Measurements from ENCODE around the gene ROMO1.
"Not testable (repeated sequence)": the region's sequence is repeated elsewhere in the genome, so short reads cannot be mapped to it uniquely, and the experiment has no call there.

Gene ROMO1

DNA sequence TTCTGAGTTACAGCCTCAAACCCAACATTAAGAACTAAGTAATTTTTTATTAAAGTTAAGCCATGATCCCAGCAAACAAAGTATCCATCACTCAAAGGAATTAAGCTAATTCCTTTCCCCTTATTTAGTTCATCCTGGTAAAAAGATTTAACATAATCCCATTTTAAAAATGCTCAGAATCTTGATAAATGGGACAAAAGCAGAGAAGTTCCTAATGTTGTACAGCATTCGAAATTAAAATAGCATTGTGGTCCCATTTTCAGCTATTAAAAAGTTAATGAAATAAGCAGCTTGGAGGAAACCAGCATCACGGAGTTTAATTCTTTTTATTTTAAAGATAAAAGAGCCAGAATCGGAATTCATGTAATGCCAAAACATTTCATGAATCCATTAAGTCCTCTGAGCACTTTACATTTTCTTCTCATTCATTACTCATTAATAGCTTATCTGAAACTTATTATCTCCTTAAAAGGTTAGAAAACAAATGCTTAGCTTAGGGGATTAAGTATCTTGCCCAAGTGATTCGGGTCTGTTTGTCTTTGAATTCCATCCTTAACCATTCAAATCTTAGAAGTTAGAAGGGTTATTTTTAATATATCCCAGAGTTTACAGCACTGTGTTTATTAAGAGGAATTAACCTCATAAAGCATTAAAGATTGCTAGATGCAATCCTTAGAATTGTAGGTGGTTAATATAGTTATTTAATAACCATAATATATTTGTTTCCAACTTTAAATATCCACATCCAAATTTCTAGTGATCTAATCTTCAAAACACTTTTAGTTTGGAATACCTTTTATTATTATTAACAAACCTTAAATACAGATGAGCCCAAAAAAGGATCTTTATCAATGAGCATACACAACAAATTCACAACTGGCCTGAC lies 31.6 kb downstream of the ROMO1 start:
- no peak for DNase-seq (ENCODE audit: low spot score)

DNA sequence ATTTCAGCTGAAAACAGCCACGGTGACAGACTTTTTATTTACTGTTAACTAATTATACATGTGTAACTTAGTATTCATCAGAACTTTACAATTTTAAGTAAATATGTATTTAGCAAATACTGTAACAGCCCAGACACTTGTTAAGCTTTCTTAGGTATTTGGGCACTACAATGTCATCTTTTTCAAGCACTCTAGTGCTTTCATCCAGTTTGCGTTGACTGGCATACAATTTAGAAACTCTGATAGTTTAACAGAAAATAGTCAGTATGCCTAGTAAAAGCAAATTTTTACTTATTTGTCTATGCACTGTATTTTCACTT lies 32.2 kb downstream of the ROMO1 start:
- DNase-seq (ENCODE audit: low spot score): no peak

DNA sequence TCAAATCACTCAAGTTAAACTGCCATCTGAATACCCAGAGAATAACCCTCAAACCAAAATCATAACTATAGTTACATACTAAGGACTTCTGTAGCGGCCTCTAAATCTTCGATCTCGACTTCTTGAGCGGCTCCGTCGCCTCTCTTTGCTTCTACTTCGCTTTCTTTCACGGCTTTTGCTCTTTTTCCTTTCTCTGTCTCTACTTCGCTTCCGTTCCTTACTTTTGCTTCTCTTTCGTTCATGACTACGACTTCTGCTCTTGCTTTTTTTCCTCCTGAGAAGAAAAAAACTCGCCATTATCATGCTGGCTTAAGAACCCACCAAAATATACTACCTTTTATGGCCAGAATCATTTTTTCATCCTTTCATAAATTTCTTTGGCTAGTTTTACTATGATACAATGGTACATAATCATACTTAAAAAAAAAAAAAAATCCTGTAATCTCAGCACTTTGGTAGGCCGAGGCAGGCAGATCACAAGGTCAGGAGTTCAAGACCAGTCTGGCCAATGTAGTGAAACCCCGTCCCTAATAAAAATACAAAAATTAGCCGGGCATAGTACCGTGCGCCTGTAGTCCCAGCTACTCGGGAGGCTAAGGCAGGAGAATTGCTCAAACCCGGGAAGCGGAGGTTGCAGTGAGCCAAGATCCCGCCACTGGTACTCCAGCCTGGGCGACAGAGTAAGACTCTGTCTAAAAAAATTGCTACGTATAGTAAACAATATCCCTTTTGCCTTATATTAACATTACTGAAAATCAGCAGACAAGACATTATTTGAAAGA lies 32.8 kb downstream of the ROMO1 start:
- DNase-seq (ENCODE audit: low spot score): no peak

DNA sequence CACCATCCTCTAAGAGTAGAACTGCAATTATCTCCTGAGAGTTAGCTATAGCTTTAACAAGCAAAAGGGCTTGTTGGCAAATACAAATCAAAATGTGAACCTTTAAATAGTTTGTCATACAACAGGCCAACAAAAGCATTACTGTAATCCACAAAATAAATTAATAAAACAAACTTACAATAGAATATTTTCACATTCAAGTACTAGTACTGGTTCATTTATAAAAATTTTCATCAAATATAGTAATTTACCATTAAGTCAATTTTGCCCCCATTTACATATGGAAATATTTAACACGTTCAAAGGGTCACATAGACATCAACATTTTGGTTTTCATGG lies 33.4 kb downstream of the ROMO1 start:
- no peak for DNase-seq (ENCODE audit: low spot score)

DNA sequence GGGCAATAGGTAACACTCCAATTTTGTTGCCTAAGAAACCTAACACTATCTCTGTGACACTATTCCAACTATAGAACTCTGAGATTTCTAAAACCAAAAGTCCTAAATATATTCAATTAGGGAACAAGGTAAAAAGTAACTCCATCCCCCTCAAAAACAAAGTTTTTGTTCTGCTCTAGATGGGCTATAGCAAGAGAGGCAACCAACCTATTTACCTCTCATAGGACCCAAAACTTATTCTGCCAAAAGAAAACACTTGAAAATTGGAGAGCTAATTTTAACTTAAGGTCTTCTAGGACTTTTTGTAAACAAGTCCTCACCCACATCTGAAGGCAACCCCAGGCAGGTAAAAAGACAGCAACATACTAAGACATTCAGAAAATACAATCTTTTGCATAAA lies 35.2 kb downstream of the ROMO1 start:
- no peak for DNase-seq (ENCODE audit: low spot score)

DNA sequence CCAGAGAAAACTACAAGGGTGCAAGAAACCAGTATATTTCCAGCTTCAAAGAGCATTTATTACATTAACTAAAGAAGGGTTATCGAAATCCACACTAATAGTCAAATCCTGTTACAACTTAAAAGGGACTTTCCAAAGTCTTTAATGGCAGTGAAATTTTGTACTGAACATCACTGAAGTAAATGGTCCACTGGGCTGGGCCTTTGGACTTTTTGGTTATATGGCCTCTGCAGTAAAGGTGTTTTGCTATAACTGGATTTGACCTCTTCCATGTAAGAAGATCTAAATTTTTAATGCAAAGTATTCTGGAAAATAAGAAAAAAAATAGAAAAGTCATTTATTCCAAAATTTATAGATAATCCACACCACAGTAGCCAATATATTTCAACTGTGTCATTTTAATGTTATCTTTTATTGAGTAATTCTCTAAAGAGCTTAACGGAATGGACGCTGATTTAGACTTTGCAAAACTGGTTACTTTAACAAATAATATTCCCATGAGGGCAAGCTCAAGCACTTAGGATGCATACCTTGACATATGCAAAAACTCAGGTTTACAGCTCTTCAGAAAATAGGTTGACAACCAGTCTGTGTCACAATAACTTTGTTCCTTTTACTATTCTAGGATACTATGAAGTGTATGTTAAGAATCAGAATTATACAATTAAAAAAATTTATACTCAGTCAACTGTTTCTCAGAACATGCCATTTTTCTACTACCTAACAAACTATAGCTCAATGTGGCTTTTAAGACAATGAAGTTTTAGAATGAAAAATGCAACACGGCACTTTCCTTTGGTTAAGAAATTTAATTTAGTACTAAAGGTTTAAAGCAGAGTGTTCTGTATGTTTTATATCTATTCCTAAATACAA lies 35.8 kb downstream of the ROMO1 start:
- no peak for DNase-seq (ENCODE audit: low spot score)

DNA sequence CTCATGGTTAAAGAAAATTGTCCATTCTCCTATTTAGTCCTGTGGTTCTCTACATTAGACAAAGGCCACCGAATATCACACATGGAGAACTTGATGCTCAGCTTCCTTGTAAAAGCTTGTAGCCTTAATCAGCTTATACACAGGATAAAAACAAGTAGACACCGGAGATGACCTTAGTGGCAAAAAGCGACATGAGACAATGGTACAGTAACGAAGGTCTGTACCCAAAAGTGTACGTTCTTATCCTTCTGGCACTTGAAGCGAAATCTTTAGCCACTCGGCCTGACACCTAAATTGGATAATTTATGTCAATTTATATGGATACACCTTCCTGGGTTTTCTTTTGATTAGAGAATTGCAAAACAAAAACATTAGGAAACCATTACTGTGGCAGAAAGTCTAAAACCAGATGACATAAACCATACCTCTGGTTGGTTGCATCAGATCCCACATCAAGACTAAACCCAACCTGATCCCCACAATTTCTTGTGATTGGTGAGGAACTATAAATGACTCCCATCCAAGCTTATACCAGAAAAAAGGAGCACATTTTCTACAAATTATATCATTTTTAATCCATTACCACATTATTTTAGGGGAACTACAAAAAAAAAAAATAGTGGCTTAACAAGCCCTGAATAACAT lies 36.7 kb downstream of the ROMO1 start:
- DNase-seq (ENCODE audit: low spot score): no peak

DNA sequence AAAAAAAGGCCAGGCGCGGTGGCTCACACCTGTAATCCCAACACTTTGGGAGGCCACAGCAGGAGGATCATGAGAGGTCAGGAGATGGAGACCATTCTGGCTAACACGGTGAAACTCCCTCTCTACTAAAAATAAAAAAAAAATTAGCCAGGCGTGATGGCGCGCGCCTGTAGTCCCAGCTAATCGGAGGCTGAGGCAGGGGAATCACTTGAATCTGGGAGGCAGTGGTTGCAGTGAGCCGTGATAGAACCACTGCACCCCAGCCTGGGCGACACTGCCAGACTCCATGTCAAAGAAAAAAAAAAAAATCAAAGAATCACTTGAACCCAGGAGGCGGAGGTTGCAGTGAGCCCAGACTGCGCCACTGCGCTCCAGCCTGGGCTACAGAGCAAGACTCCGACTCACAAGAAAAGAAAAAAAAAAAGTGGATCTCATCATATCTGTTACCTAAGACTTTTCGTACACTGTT lies 38.7 kb downstream of the ROMO1 start:
- DNase-seq (ENCODE audit: low spot score): no peak

DNA sequence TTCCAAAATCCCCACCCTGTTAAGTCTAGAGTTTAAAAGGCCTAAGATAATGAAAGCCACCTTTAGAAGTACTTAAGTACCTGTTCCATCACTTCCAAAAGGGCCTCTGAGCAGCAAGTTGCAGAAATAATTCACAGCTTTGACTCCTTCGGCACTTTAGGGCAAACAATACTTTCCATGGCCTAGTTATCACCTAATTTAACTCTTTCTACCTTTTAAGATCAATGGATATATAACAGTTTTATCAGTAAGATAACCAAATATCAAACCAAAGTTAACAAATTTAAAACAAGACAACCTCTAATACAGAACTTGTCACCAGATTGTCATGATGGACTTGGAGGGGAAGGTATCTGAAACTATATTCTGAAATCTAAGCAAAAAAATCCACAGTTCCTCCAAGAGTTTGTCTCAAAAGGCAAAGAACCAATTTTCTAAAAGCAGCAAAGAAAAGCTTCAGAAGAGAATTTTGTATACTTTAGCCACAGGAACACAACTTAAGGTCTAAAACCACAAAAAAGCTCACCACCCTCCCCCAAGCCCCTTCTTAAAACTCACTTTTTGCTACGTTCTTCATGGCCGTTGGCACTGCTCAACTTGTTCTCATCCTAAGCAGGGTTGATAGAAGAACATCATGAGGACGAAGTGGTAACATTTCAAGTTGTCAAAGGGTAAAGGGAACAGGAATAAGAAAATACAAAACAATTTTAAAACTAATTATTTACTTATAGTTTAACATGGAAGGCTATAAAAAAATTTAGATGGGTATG lies 39.4 kb downstream of the ROMO1 start:
- DNase-seq (ENCODE audit: low spot score): no peak

DNA sequence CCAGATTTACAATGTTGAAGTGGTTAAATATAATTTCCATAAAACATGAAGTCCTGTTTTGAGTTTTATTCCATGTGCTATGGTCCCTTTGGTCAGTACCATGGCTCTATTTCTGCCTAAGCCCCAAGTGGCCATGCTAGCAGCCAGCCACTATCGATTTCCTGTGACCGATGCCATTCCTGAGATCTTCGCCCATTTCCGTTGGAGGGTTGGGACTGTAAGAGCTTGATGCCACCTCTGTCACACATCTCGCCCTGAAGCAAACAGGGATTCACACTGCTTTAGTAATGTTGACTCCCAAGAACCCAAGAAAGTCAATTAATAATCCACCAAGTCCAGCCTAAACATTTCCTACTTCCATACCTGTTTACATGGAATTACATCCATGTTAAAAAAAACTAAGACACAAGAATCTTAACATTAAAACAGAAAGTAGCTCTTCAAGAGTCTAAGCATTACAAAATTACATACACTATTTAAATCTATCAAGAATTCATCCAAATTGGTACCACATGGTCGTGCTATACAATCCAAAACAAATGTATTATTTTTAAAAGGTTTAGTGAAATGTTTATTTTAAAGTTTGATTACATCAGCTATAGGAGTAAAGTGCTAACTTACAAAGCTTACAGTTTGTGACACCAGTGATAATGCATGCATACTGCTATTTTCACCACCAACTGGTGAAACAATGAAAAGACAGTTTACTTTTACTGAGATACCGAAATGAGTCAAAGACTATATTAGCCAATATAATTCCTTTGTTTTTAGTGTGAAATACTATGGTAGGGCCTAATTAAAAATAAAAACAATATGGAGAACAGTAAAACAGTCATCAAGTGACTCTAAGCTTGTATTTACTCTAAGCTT lies 40.3 kb downstream of the ROMO1 start:
- peak; percentile 15 for DNase-seq (ENCODE audit: low spot score)

DNA sequence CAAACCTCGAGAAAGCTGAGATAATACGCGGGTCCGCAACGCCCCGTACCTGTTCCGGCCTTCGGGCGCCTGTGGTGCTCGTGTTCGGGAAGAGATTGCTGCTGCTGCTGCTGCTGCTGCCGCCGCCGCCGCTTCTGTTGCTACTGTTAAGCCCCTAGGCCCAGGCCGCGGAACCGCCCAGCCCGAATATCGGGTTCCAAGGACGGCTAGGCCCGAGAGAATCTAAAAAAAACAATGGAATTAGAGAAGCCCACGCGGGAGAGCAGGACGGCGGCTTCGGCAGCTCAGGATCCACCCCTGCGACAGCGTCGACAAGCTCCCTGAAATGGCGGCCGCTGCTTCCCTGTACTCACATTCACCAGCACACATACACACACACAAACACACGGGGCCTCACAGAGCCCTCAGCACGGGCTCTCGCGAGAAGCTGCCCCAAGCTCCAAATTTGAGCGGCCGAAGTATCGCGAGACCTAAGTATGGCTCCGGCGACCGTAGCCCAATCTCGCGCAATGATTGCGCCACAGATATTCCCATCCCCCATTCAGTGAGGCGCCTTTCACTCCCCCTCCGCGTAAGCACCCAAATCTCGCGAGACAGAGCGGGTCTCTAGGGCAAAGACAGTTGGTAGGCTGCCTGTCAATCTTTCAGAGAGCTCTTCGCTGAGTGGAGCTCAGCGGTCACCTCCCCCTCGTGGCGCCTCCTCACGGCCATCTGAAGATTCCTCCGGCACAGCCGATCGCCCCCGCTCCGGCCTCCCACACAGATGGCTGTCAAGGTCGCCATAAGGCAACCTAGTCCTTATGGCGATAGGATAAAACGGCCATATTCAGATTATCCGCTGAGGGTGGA lies 42.9 kb downstream of the ROMO1 start, which contains the start of gene RBM39:
Gene RBM39 (minus strand): TSS at position 369 of the 849 bp plus-strand sequence. CDS start 1,386 bp downstream, outside the sequence.
- peak; percentile 100 for DNase-seq (ENCODE audit: low spot score)

DNA sequence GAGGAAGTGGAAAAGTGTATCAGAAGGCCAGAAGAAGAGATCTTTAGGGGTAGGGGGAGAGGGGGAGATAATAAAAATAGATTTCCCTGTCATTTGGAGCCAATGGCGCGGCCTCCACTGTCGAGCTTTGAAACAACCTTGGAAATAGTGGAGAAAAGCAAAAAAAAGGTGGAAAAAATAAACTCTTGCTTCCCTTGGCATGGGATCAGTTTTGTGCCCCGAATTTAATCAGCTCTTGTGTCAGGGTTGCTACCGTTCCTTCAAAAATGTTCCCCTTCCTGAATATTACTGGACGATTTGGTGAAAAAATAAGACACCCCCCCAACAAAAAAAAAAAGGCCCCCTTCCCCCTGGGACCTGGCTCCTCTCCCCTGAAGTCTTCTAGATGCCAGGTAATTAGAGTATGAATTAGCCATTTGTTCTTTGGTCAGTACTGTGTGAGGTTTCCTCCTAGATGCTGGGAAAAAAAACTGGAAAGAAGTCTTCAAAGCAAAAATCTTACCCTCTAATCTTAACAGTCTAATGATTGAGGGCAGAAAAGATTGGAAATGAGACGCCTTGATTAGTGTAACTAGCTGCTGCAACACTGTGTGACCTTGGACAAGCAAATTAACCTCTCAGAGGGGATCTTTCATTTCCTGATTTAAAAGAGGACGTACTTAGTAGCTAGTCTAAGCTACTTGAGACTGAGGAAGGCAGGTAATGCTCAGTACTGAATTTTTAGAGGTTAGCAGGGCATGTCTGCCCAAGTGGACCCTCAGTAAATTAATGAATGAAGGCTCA lies 43.7 kb downstream of the ROMO1 start:
- DNase-seq (ENCODE audit: low spot score): peak; percentile 36

DNA sequence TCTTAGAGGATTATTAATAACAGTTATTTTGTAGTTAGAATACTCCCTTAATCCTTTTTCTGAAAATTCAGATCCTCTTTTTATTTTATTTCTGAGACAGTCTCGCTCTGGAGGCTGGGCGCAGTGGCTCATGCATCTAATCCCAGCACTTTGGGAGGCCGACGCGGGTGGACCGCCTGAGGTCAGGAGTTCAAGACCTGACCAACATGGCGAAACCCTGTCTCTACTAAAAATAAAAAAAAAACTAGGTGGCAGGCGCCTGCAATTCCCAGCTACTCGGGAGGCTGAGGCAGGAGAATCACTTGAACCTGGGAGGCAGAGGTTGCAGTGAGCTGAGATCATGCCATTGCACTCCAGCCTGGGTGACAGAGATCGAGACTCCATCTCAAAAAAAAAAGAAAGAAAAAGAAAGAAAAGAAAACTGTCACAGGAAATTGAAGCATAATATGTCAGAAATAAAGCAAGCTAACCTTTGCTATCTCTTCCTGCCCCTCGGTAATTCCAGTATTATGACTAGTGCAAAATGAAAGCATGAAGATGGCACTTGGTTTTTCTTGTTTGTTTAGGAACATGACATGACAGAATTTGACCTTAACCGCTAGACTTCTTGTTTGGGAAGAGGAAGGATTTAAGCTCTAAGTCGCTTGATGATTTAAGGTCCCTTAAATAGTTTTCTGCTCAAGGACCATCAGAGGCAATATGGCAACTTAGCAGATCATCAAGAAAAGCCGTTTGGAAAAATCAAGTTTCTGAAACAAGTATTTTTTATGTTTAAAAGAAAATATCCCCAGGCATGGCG lies 44.7 kb downstream of the ROMO1 start:
- DNase-seq (ENCODE audit: low spot score): peak; percentile 23

DNA sequence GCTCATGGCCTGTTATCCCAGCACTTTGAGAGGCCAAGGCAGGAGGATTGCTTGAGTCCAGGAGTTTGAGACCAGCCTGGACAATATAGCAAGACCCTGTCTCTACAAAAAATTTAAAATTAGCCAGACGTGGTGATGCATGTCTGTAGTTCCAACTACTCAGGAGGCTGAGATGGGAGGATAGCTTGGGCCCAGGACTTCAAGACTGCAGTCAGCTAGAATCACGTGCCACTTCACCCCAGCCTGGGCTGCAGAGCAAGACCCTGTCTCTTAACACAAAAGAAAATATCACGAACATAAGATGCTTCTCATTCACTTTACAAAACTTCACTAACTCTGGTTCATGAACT lies 45.3 kb downstream of the ROMO1 start:
- DNase-seq (ENCODE audit: low spot score): not testable (repeated sequence)
